HG02642 (cell line): ENCODE measurements around the gene ZNF804A.
A peak's percentile ranks its signal among the peaks of the same experiment; 100 is the strongest.
"Not testable (repeated sequence)": the region's sequence is repeated elsewhere in the genome, so short reads cannot be mapped to it uniquely, and the experiment has no call there.

Source experiments
- ATAC-seq: cut with Tn5 transposase; IDR thresholded peaks from one replicate; pipeline ENCODE4 v1.9.1; 2021; ENCODE audit warnings: mild to moderate bottlenecking; ENCODE audit not compliant: unreplicated experiment, poor library complexity

ZNF804A gene

GRCh38 chr2:184696644-184697043 is 98.3 kb downstream of the ZNF804A start:
- no peak for ATAC-seq

GRCh38 chr2:184698476-184698875 is 100.1 kb downstream of the ZNF804A start:
- no peak for ATAC-seq

GRCh38 chr2:184721881-184722280 is 123.6 kb downstream of the ZNF804A start:
- no peak for ATAC-seq

GRCh38 chr2:184727813-184728212 is 129.5 kb downstream of the ZNF804A start:
- no peak for ATAC-seq

GRCh38 chr2:184728411-184728810 is 130.1 kb downstream of the ZNF804A start:
- ATAC-seq: no peak

- ATAC-seq: no peak
These were observed 131.3 kb downstream of the ZNF804A start for GRCh38 chr2:184729581-184729980.

GRCh38 chr2:184730288-184730687 is 132.0 kb downstream of the ZNF804A start:
- peak; percentile 68 for ATAC-seq

GRCh38 chr2:184734338-184734737 is 136.0 kb downstream of the ZNF804A start:
- ATAC-seq: no peak

- no peak for ATAC-seq
These were observed 137.3 kb downstream of the ZNF804A start for GRCh38 chr2:184735611-184736010.

GRCh38 chr2:184743096-184743495 is 144.8 kb downstream of the ZNF804A start:
- no peak for ATAC-seq

- ATAC-seq: no peak
These were observed 157.8 kb downstream of the ZNF804A start for GRCh38 chr2:184756161-184756560.

GRCh38 chr2:184756885-184757284 is 158.6 kb downstream of the ZNF804A start:
- ATAC-seq: no peak

- ATAC-seq: not testable (repeated sequence)
These were observed 161.4 kb downstream of the ZNF804A start for GRCh38 chr2:184759557-184760255.

- ATAC-seq: no peak
These were observed 162.6 kb downstream of the ZNF804A start for GRCh38 chr2:184760931-184761330.

- ATAC-seq: no peak
These were observed 167.0 kb downstream of the ZNF804A start for GRCh38 chr2:184765112-184765895.

- no peak for ATAC-seq
These were observed 168.7 kb downstream of the ZNF804A start for GRCh38 chr2:184767059-184767458.

GRCh38 chr2:184769023-184769422 is 170.7 kb downstream of the ZNF804A start:
- no peak for ATAC-seq

- ATAC-seq: no peak
These were observed 171.4 kb downstream of the ZNF804A start for GRCh38 chr2:184769686-184770085.

GRCh38 chr2:184779777-184780176 is 181.4 kb downstream of the ZNF804A start:
- no peak for ATAC-seq

GRCh38 chr2:184780384-184780783 is 182.1 kb downstream of the ZNF804A start:
- ATAC-seq: no peak

- ATAC-seq: no peak
These were observed 182.6 kb downstream of the ZNF804A start for GRCh38 chr2:184780944-184781343.

- ATAC-seq: no peak
These were observed 185.2 kb downstream of the ZNF804A start for GRCh38 chr2:184783576-184783975.
